ENCODE results near the gene UBFD1.

Gene UBFD1

GRCh38 chr16:23524886-23525285, 32.6 kb upstream of the UBFD1 start:
- Histone ChIP-seq H3K9me2 (ENCODE audit: low read depth, low read length) (no peaks in the 10 kb centered on the region), H3F3A (ENCODE audit: insufficient read depth, low read length) (no peaks in the 10 kb centered on the region), H3K4me3 (ENCODE audit: low read depth, low read length, poor library complexity, severe bottlenecking) (no peak overlapping the region), H4K20me1 (ENCODE audit: insufficient read depth, low read length) (no peaks in the 10 kb centered on the region), H3K36me3 (ENCODE audit: insufficient read depth, low read length) (peaks cover 74% of the 10 kb centered on the region), H3K79me2 (ENCODE audit: insufficient read depth, low read length) (no peaks in the 10 kb centered on the region), H3K27ac (ENCODE audit: low read depth, low read length, poor library complexity, severe bottlenecking) (no peak overlapping the region), H3K4me1 (ENCODE audit: insufficient read depth, low read length, severe bottlenecking) (peaks cover 19% of the 10 kb centered on the region), H3K9ac (ENCODE audit: low read length) (no peak overlapping the region), H3K4me2 (ENCODE audit: low read length) (no peak overlapping the region), H3K9me3 (ENCODE audit: low read length) (no peaks in the 10 kb centered on the region), H2AFZ (ENCODE audit: low read length) (no peak overlapping the region), H3K27me3 (ENCODE audit: insufficient read depth, low read length) (no peaks in the 10 kb centered on the region)
- TF ChIP-seq CTCF (IDR thresholded peaks at IDR 0.05; ENCODE audit: low read length), result no peak
- TF ChIP-seq EZH2 (IDR thresholded peaks at IDR 0.05; ENCODE audit: borderline replicate concordance, low read length), result no peak

- Histone ChIP-seq H3K27ac (ENCODE audit: low read depth, low read length, poor library complexity, severe bottlenecking) (no peak overlapping the region), H3K4me2 (ENCODE audit: low read length) (no peak overlapping the region), H3K4me1 (ENCODE audit: insufficient read depth, low read length, severe bottlenecking) (no peaks in the 10 kb centered on the region), H3K27me3 (ENCODE audit: insufficient read depth, low read length) (no peaks in the 10 kb centered on the region), H3F3A (ENCODE audit: insufficient read depth, low read length) (no peaks in the 10 kb centered on the region), H4K20me1 (ENCODE audit: insufficient read depth, low read length) (no peaks in the 10 kb centered on the region), H2AFZ (ENCODE audit: low read length) (no peak overlapping the region), H3K4me3 (ENCODE audit: low read depth, low read length, poor library complexity, severe bottlenecking) (no peak overlapping the region), H3K9me3 (ENCODE audit: low read length) (no peaks in the 10 kb centered on the region), H3K9me2 (ENCODE audit: low read depth, low read length) (no peaks in the 10 kb centered on the region), H3K79me2 (ENCODE audit: insufficient read depth, low read length) (no peaks in the 10 kb centered on the region), H3K36me3 (ENCODE audit: insufficient read depth, low read length) (peaks cover 72% of the 10 kb centered on the region), H3K9ac (ENCODE audit: low read length) (no peak overlapping the region)
- TF ChIP-seq CTCF (IDR thresholded peaks at IDR 0.05; ENCODE audit: low read length) (no peak), EZH2 (IDR thresholded peaks at IDR 0.05; ENCODE audit: borderline replicate concordance, low read length) (no peak)
These were observed 29.4 kb upstream of the UBFD1 start for GRCh38 chr16:23527961-23528643.

GRCh38 chr16:23528644-23529310, 28.8 kb upstream of the UBFD1 start:
- TF ChIP-seq CTCF (IDR thresholded peaks at IDR 0.05; ENCODE audit: low read length), result no peak
- no peak for TF ChIP-seq EZH2 (IDR thresholded peaks at IDR 0.05; ENCODE audit: borderline replicate concordance, low read length)

More at GRCh38 chr16:23528644-23529310, 28.8 kb upstream of the UBFD1 start:
- H3K4me3 ChIP-seq (ENCODE audit: low read depth, low read length, poor library complexity, severe bottlenecking), result no peak overlapping the region
- H3K9me2 ChIP-seq (ENCODE audit: low read depth, low read length), result no peaks in the 10 kb centered on the region
- no peaks in the 10 kb centered on the region for H3K79me2 ChIP-seq (ENCODE audit: insufficient read depth, low read length)
- no peak overlapping the region for H3K9ac ChIP-seq (ENCODE audit: low read length)
- H3K4me2 ChIP-seq (ENCODE audit: low read length), result no peak overlapping the region
- no peaks in the 10 kb centered on the region for H4K20me1 ChIP-seq (ENCODE audit: insufficient read depth, low read length)
- H2AFZ ChIP-seq (ENCODE audit: low read length), result no peak overlapping the region
- peaks cover 70% of the 10 kb centered on the region for H3K36me3 ChIP-seq (ENCODE audit: insufficient read depth, low read length)
- no peaks in the 10 kb centered on the region for H3K27me3 ChIP-seq (ENCODE audit: insufficient read depth, low read length)
- no peaks in the 10 kb centered on the region for H3K9me3 ChIP-seq (ENCODE audit: low read length)
- no peak overlapping the region for H3K27ac ChIP-seq (ENCODE audit: low read depth, low read length, poor library complexity, severe bottlenecking)
- H3F3A ChIP-seq (ENCODE audit: insufficient read depth, low read length), result no peaks in the 10 kb centered on the region
- no peaks in the 10 kb centered on the region for H3K4me1 ChIP-seq (ENCODE audit: insufficient read depth, low read length, severe bottlenecking)

Measured in OCI-LY1 (cell line).